ENCODE data around the gene DNAJC5G.

Gene DNAJC5G

GRCh38 chr2:27236626-27237025 lies 38.6 kb upstream of the DNAJC5G start:
- CTCF ChIA-PET: interaction anchor here (0.6 to 1.6 kb wide), 4 partner anchors 15 to 64 kb away, joined by 3 to 6 read pairs (median 3); no protein-coding TSS in a partner anchor
- no peak overlapping the region for H3K4me3 ChIP-seq (ENCODE audit: low read depth, low read length)
- peaks cover 10 to 100% of the 10 kb centered on the region in 2 experiments; a peak in 2 of 3 replicates for H3K36me3 ChIP-seq (ENCODE audit: control insufficient read depth in 2 of 2, insufficient read depth in 1 of 2, low read length in 2 of 2)
- no peaks in the 10 kb centered on the region for H3K9me3 ChIP-seq (ENCODE audit: control insufficient read depth, insufficient read depth, low read depth, low read length)
- no peak for TF ChIP-seq GLIS1 (tag by site-specific recombination; IDR thresholded peaks at IDR 0.05)
- TF ChIP-seq ZNF664 (tag by site-specific recombination; IDR thresholded peaks at IDR 0.05): no peak
- no peak for TF ChIP-seq ZNF707 (tag by site-specific recombination; IDR thresholded peaks at IDR 0.05)
- TF ChIP-seq ZNF621 (tag by site-specific recombination; IDR thresholded peaks at IDR 0.05): no peak
- no peak for TF ChIP-seq ZBTB10 (tag by site-specific recombination; IDR thresholded peaks at IDR 0.05)
- TF ChIP-seq ZNF140 (tag by site-specific recombination; IDR thresholded peaks at IDR 0.05): no peak
- no peak for TF ChIP-seq ZNF623 (tag by site-specific recombination; IDR thresholded peaks at IDR 0.05)
- no peak for TF ChIP-seq EGR2 (tag by site-specific recombination; IDR thresholded peaks at IDR 0.05; ENCODE audit: low read depth)
- TF ChIP-seq ZNF600 (tag by site-specific recombination; IDR thresholded peaks at IDR 0.05): no peak
- no peak for TF ChIP-seq GLIS2 (tag by site-specific recombination; IDR thresholded peaks at IDR 0.05)
- TF ChIP-seq ZNF626 (tag by site-specific recombination; IDR thresholded peaks at IDR 0.05): no peak
- no peak for TF ChIP-seq ZBTB49 (tag by site-specific recombination; IDR thresholded peaks at IDR 0.05; ENCODE audit: low read depth)
- H3K4me1 ChIP-seq (ENCODE audit: control insufficient read depth, insufficient read depth, low read length): no peaks in the 10 kb centered on the region
- no peak overlapping the region for H3K27ac ChIP-seq (ENCODE audit: extremely low read depth, low read depth, low read length)
- POLR2A ChIA-PET: interaction anchor here (0.7 to 1.1 kb wide), 2 partner anchors 13 to 208 kb away, joined by 3 read pairs; no protein-coding TSS in a partner anchor

- Histone ChIP-seq H3K27ac (ENCODE audit: extremely low read depth, low read depth, low read length) (no peak overlapping the region), H3K36me3 (ENCODE audit: control insufficient read depth in 2 of 2, insufficient read depth in 1 of 2, low read length in 2 of 2) (peaks cover 10 to 100% of the 10 kb centered on the region in 2 experiments; a peak in 2 of 3 replicates), H3K4me3 (ENCODE audit: low read depth, low read length) (no peak overlapping the region), H3K9me3 (ENCODE audit: control insufficient read depth, insufficient read depth, low read depth, low read length) (no peaks in the 10 kb centered on the region), H3K4me1 (ENCODE audit: control insufficient read depth, insufficient read depth, low read length) (no peaks in the 10 kb centered on the region)
- POLR2A ChIA-PET: interaction anchor here (0.7 to 1.1 kb wide), 2 partner anchors 14 to 209 kb away, joined by 3 read pairs; no protein-coding TSS in a partner anchor
- CTCF ChIA-PET: no interaction called here
- TF ChIP-seq HOXD13 (CRISPR knock-in tag; IDR thresholded peaks at IDR 0.05; ENCODE audit: borderline replicate concordance) (no peak), ZNF292 (tag by site-specific recombination; IDR thresholded peaks at IDR 0.05; ENCODE audit: borderline replicate concordance, low read depth) (no peak), MZF1 (tag by site-specific recombination; IDR thresholded peaks at IDR 0.05; ENCODE audit: borderline replicate concordance) (no peak), HIC1 (tag by site-specific recombination; IDR thresholded peaks at IDR 0.05) (no peak), ZFP69B (tag by site-specific recombination; IDR thresholded peaks at IDR 0.05) (no peak), PBX3 (CRISPR knock-in tag; IDR thresholded peaks at IDR 0.05) (no peak), SCRT2 (tag by site-specific recombination; IDR thresholded peaks at IDR 0.05) (no peak), ZNF404 (tag by site-specific recombination; IDR thresholded peaks at IDR 0.05) (no peak)
These were observed 37.8 kb upstream of the DNAJC5G start for GRCh38 chr2:27237341-27237945.

All from HEK293 (cell line).